HepG2 (cell line): ENCODE measurements around the gene KANTR. TPM values are rescaled to one million over a fixed set of nuclear protein-coding genes. Genes with fewer than 3 reads are reported as not detected.

Experiments
- EED ChIP-seq: sonication (generic); formaldehyde crosslinking; IDR thresholded peaks from 2 replicates; pipeline ENCODE4 v1.5.0; 2020; ENCODE audit warnings: mild to moderate bottlenecking, missing genetic modification reagents
- EP300 ChIP-seq, 3 experiments: sonication (generic) in 1 of 3; formaldehyde crosslinking in 1 of 3; IDR thresholded peaks; 2 replicates each; pipeline versions ENCODE4 v1.5.1 to v1.6.1; 2011 to 2020; ENCODE audit warnings: low read depth in 2 of 3, low read length in 2 of 3, borderline replicate concordance in 1 of 3, improper control_type of control experiment in 1 of 3, mild to moderate bottlenecking in 1 of 3, missing genetic modification reagents in 1 of 3, moderate library complexity in 1 of 3
- ESRRA ChIP-seq: sonication (generic); formaldehyde crosslinking; IDR thresholded peaks from 2 replicates; pipeline ENCODE4 v1.5.1; 2020; ENCODE audit warnings: mild to moderate bottlenecking, low read depth, missing genetic modification reagents
- FOXK1 ChIP-seq: sonication (generic); formaldehyde crosslinking; IDR thresholded peaks from 2 replicates; pipeline ENCODE4 v1.4.0; 2020; ENCODE audit warnings: low read depth, missing genetic modification reagents, borderline replicate concordance
- HOXA3 ChIP-seq: sonication (generic); formaldehyde crosslinking; IDR thresholded peaks from 2 replicates; pipeline ENCODE4 v1.5.0; 2020; ENCODE audit warnings: missing genetic modification reagents
- KLF11 ChIP-seq: IDR thresholded peaks from 2 replicates; pipeline ENCODE4 v1.6.1; 2016; ENCODE audit warnings: missing compliant biosample characterization
- MBD4 ChIP-seq: IDR thresholded peaks from 2 replicates; pipeline ENCODE4 v1.6.1; 2012; ENCODE audit warnings: low read length, inconsistent platforms, borderline replicate concordance
- NFKBIZ ChIP-seq: IDR thresholded peaks from 2 replicates; pipeline ENCODE4 v1.6.1; 2018; ENCODE audit warnings: missing genetic modification reagents, missing compliant biosample characterization
- NPAS2 ChIP-seq: sonication (generic); formaldehyde crosslinking; IDR thresholded peaks from 2 replicates; pipeline ENCODE4 v1.8.0; 2022; ENCODE audit warnings: mild to moderate bottlenecking, missing genetic modification reagents, borderline replicate concordance
- NR2F2 ChIP-seq: IDR thresholded peaks from 2 replicates; pipeline ENCODE4 v1.6.1; 2012; ENCODE audit warnings: low read depth, inconsistent platforms, borderline replicate concordance
- RELA ChIP-seq: sonication (generic); formaldehyde crosslinking; IDR thresholded peaks from 2 replicates; pipeline ENCODE4 v1.4.0; 2020; ENCODE audit warnings: missing genetic modification reagents
- SP1 ChIP-seq, 2 experiments: fragments of 450-650 bp in 1 of 2; sonication (generic) in 1 of 2; formaldehyde crosslinking in 1 of 2; IDR thresholded peaks; 2 replicates each; pipeline versions ENCODE4 v1.4.0 to v1.6.1; 2016 to 2020; ENCODE audit warnings: missing genetic modification reagents in 1 of 2
- STAT5B ChIP-seq: sonication (generic); formaldehyde crosslinking; IDR thresholded peaks from 2 replicates; pipeline ENCODE4 v1.4.0; 2020; ENCODE audit warnings: missing genetic modification reagents
- ZFAT ChIP-seq: sonication (generic); formaldehyde crosslinking; conservative IDR thresholded peaks from 2 replicates; pipeline ENCODE4 v1.8.1; 2023; ENCODE audit warnings: missing genetic modification reagents, inconsistent platforms
- ZNF143 ChIP-seq: sonication (generic); formaldehyde crosslinking; IDR thresholded peaks from 2 replicates; pipeline ENCODE4 v1.4.0; 2020; ENCODE audit warnings: missing genetic modification reagents
- ZNF224 ChIP-seq: sonication (generic); formaldehyde crosslinking; IDR thresholded peaks from 2 replicates; pipeline ENCODE4 v1.5.0; 2020; ENCODE audit warnings: mild to moderate bottlenecking, missing genetic modification reagents
- ZNF317 ChIP-seq: sonication (generic); formaldehyde crosslinking; IDR thresholded peaks from 2 replicates; pipeline ENCODE4 v1.5.0; 2020; ENCODE audit warnings: mild to moderate bottlenecking, missing genetic modification reagents
- ZNF343 ChIP-seq: sonication (generic); formaldehyde crosslinking; IDR thresholded peaks from 2 replicates; pipeline ENCODE4 v1.4.0; 2020; ENCODE audit warnings: mild to moderate bottlenecking, missing genetic modification reagents
- ZNF543 ChIP-seq: sonication (generic); formaldehyde crosslinking; IDR thresholded peaks from 2 replicates; pipeline ENCODE4 v1.4.0; 2020; ENCODE audit warnings: mild to moderate bottlenecking, missing genetic modification reagents
- ZNF615 ChIP-seq: sonication (generic); formaldehyde crosslinking; IDR thresholded peaks from 2 replicates; pipeline ENCODE4 v1.5.0; 2020; ENCODE audit warnings: mild to moderate bottlenecking, missing genetic modification reagents, borderline replicate concordance
- ZNF773 ChIP-seq: sonication (generic); formaldehyde crosslinking; IDR thresholded peaks from 2 replicates; pipeline ENCODE4 v1.4.0; 2020; ENCODE audit warnings: missing genetic modification reagents, borderline replicate concordance
- ZNF883 ChIP-seq: sonication (generic); formaldehyde crosslinking; IDR thresholded peaks from 2 replicates; pipeline ENCODE4 v1.5.1; 2020; ENCODE audit warnings: mild to moderate bottlenecking, missing genetic modification reagents; ENCODE audit errors: not compliant biosample characterization
- polyA plus RNA-seq, 8 experiments: library from polyadenylated mRNA; depleted of rRNA in 3 of 8; stranded (reverse) in 7 of 8; unstranded in 1 of 8; fragments of >200 nt; fragmentation: Illumina TruSeq in 4 of 8; extraction: Trizol in 4 of 8; gene quantifications; 2 replicates each; pipeline versions ENCODE4 v1.2.1 to v1.2.3, GENCODE V29; 2011 to 2016; ENCODE audit warnings: low read depth in 4 of 8, missing spikeins in 1 of 8, mixed read lengths in 1 of 8; ENCODE audit not compliant: insufficient read depth in 1 of 8
- total RNA-seq, 5 experiments: library from RNA; depleted of rRNA; stranded (reverse); fragments of >200 nt; fragmentation: Illumina TruSeq; extraction: Trizol; gene quantifications; 2 replicates each; pipeline ENCODE4 v1.2.3, GENCODE V29; 2016; ENCODE audit warnings: low read depth in 1 of 5
- TF ChIP-seq, protein P1 (sequence below): sonication (generic); formaldehyde crosslinking; IDR thresholded peaks from 2 replicates; pipeline ENCODE4 v1.4.0; 2020; ENCODE audit warnings: mild to moderate bottlenecking, missing genetic modification reagents
- TF ChIP-seq, protein P2 (sequence below): sonication (generic); formaldehyde crosslinking; IDR thresholded peaks from 2 replicates; pipeline ENCODE4 v1.4.0; 2020; ENCODE audit warnings: mild to moderate bottlenecking, missing genetic modification reagents
- TF ChIP-seq, protein P3 (sequence below): sonication (generic); formaldehyde crosslinking; IDR thresholded peaks from 2 replicates; pipeline ENCODE4 v1.4.0; 2020; ENCODE audit warnings: missing genetic modification reagents
- TF ChIP-seq, protein P4 (sequence below): sonication (generic); formaldehyde crosslinking; IDR thresholded peaks from 2 replicates; pipeline ENCODE4 v1.4.0; 2020; ENCODE audit warnings: missing genetic modification reagents

Gene KANTR
- total and polyA plus RNA-seq, 2 of the 13 experiments (the other 11 are each of a cell fraction or from before 2014, with no cell fraction given) = 4.4 to 9.0 TPM

DNA sequence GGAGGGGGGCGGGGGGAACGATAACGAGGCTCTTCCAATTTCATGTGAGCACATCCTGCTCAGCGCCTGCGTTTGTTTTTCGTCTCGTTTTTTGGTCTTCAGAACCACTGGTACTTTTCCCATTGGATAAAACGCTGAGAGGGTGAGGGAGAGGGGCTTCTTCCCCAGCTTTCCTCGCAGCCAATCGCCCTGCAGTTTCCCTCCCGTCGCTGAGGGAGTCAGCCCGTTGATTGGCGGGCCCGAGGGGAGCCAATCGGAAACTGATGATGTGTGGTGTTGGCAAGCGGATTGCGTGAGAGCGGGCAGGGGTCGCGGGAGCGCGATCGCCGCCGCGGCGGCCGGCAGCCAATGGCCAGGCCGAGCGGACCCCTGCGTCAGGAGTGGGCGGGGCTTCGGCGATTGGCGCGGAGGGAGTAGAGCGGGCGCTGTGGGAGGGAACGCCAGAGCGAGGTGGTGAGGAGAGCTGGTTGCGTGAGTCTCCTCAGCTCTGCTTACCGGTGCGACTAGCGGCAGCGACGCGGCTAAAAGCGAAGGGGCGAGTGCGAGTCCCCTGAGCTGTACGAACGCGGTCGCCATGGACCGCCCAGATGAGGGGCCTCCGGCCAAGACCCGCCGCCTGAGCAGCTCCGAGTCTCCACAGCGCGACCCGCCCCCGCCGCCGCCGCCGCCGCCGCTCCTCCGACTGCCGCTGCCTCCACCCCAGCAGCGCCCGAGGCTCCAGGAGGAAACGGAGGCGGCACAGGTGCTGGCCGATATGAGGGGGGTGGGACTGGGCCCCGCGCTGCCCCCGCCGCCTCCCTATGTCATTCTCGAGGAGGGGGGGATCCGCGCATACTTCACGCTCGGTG, 11.8 kb upstream of the KANTR start, which contains the start of gene TSPYL2 (continued):
- TF ChIP-seq, protein P1, sequence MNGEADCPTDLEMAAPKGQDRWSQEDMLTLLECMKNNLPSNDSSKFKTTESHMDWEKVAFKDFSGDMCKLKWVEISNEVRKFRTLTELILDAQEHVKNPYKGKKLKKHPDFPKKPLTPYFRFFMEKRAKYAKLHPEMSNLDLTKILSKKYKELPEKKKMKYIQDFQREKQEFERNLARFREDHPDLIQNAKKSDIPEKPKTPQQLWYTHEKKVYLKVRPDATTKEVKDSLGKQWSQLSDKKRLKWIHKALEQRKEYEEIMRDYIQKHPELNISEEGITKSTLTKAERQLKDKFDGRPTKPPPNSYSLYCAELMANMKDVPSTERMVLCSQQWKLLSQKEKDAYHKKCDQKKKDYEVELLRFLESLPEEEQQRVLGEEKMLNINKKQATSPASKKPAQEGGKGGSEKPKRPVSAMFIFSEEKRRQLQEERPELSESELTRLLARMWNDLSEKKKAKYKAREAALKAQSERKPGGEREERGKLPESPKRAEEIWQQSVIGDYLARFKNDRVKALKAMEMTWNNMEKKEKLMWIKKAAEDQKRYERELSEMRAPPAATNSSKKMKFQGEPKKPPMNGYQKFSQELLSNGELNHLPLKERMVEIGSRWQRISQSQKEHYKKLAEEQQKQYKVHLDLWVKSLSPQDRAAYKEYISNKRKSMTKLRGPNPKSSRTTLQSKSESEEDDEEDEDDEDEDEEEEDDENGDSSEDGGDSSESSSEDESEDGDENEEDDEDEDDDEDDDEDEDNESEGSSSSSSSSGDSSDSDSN (CRISPR knock-in tag) = peak; percentile 69; the same call in 1 of the 2 replicates
- no peak for TF ChIP-seq ZNF773 (CRISPR knock-in tag)
- TF ChIP-seq ZNF317 (CRISPR knock-in tag) = no peak
- TF ChIP-seq, protein P2, sequence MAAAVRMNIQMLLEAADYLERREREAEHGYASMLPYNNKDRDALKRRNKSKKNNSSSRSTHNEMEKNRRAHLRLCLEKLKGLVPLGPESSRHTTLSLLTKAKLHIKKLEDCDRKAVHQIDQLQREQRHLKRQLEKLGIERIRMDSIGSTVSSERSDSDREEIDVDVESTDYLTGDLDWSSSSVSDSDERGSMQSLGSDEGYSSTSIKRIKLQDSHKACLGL (CRISPR knock-in tag) = peak; percentile 30; the same call in 1 of the 2 replicates
- no peak for TF ChIP-seq ZNF615 (CRISPR knock-in tag)
- no peak for TF ChIP-seq EED (CRISPR knock-in tag)
- TF ChIP-seq NFKBIZ = no peak
- TF ChIP-seq, protein P3, sequence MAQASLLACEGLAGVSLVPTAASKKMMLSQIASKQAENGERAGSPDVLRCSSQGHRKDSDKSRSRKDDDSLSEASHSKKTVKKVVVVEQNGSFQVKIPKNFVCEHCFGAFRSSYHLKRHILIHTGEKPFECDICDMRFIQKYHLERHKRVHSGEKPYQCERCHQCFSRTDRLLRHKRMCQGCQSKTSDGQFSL (CRISPR knock-in tag) = no peak
- TF ChIP-seq ZNF343 = no peak
- no peak for TF ChIP-seq ZNF883 (CRISPR knock-in tag)
- no peak for TF ChIP-seq MBD4
- TF ChIP-seq KLF11 (CRISPR knock-in tag) = no peak
- peak in 1 of 2 experiments; percentile 39; a peak in 1 of 4 replicates for TF ChIP-seq EP300 (IDR thresholded peaks at IDR 0.05; ENCODE audit: low read depth in 2 of 2, low read length in 2 of 2)
- TF ChIP-seq EP300 (CRISPR knock-in tag; IDR thresholded peaks at IDR 0.05; ENCODE audit: borderline replicate concordance) = no peak
- TF ChIP-seq SP1 (IDR thresholded peaks at IDR 0.05) = no peak
- TF ChIP-seq SP1 (CRISPR knock-in tag; IDR thresholded peaks at IDR 0.05) = peak; percentile 72
- no peak for TF ChIP-seq RELA
- no peak for TF ChIP-seq ZNF143 (CRISPR knock-in tag)
- no peak for TF ChIP-seq NR2F2
- TF ChIP-seq, protein P4, sequence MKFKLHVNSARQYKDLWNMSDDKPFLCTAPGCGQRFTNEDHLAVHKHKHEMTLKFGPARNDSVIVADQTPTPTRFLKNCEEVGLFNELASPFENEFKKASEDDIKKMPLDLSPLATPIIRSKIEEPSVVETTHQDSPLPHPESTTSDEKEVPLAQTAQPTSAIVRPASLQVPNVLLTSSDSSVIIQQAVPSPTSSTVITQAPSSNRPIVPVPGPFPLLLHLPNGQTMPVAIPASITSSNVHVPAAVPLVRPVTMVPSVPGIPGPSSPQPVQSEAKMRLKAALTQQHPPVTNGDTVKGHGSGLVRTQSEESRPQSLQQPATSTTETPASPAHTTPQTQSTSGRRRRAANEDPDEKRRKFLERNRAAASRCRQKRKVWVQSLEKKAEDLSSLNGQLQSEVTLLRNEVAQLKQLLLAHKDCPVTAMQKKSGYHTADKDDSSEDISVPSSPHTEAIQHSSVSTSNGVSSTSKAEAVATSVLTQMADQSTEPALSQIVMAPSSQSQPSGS (CRISPR knock-in tag) = no peak
- TF ChIP-seq STAT5B = no peak
- TF ChIP-seq ZNF224 = no peak
- no peak for TF ChIP-seq NPAS2 (CRISPR knock-in tag)
- no peak for TF ChIP-seq ZFAT (CRISPR knock-in tag)
- peak; percentile 61; the same call in 1 of the 2 replicates for TF ChIP-seq HOXA3 (CRISPR knock-in tag)
- no peak for TF ChIP-seq FOXK1 (CRISPR knock-in tag)
- TF ChIP-seq ESRRA = no peak
- no peak for TF ChIP-seq ZNF543 (CRISPR knock-in tag)
